ENCODE results near the gene NME9. TPM values are rescaled to one million over a fixed set of nuclear protein-coding genes. Genes with fewer than 3 reads are reported as not detected.

The NME9 gene
- total and polyA plus RNA-seq, 2 of the 4 experiments (the other 2 are of a cell fraction), result not detected

GRCh38 chr3:138367326-138367850 is 37.7 kb upstream of the NME9 start:
- ChIA-PET CTCF (interaction anchor here (1.5 kb wide), 1 partner anchor 9 kb away, joined by 5 read pairs; no protein-coding TSS in a partner anchor), POLR2A (ENCODE audit: unreplicated experiment) (no interaction called here)
- in situ Hi-C loops (cut with MboI; ENCODE audit: low sequenced_read_pairs) (no loop called here), intact Hi-C loops (cut with micrococcal nuclease) (no loop called here), dilution Hi-C loops (cut with HindIII; ENCODE audit: low sequenced_read_pairs, unreplicated experiment) (no loop called here)
- no peak overlapping the region for H2BK5ac ChIP-seq (ENCODE audit: low read depth, low read length, poor library complexity, severe bottlenecking)
- peaks cover 17% of the 10 kb centered on the region for H3K9me1 ChIP-seq (ENCODE audit: insufficient read depth, low read length)
- H4K8ac ChIP-seq (ENCODE audit: low read depth in 2 of 2, low read length in 2 of 2), result no peak overlapping the region
- H4K20me1 ChIP-seq (ENCODE audit: insufficient read depth, low read length), result peaks cover 16% of the 10 kb centered on the region
- no peak overlapping the region for H2BK15ac ChIP-seq (ENCODE audit: low read depth, low read length)
- no peak overlapping the region for H3K9ac ChIP-seq (ENCODE audit: low read depth, low read length)
- H3K27ac ChIP-seq (ENCODE audit: insufficient read depth, low read length), result no peak overlapping the region
- H3K56ac ChIP-seq (ENCODE audit: extremely low read depth, insufficient read depth, low read length), result no peak overlapping the region
- no peaks in the 10 kb centered on the region for H3K36me3 ChIP-seq (ENCODE audit: control insufficient read depth, insufficient read depth, low read length)
- TF ChIP-seq CEBPB (IDR thresholded peaks at IDR 0.05; ENCODE audit: low read depth, low read length) (no peak), NFE2L2 (IDR thresholded peaks at IDR 0.05; ENCODE audit: low read depth, low read length) (no peak), MAZ (IDR thresholded peaks at IDR 0.05; ENCODE audit: borderline replicate concordance, low read depth, low read length) (no peak), MAFK (IDR thresholded peaks at IDR 0.05; ENCODE audit: low read depth, low read length) (no peak), POLR2A (IDR thresholded peaks at IDR 0.05; ENCODE audit: low read depth, low read length) (no peak), CTCF (conservative IDR thresholded peaks at IDR 0.05; ENCODE audit: low read depth, low read length) (no peak), RAD21 (IDR thresholded peaks at IDR 0.05; ENCODE audit: low read length) (no peak), FOS (IDR thresholded peaks at IDR 0.05; ENCODE audit: low read depth, low read length) (no peak), RCOR1 (IDR thresholded peaks at IDR 0.05; ENCODE audit: insufficient replicate concordance, low read length) (no peak), MXI1 (IDR thresholded peaks at IDR 0.05; ENCODE audit: borderline replicate concordance, low read depth, low read length) (no peak), CHD1 (IDR thresholded peaks at IDR 0.05; ENCODE audit: low read depth, low read length) (no peak), SMC3 (IDR thresholded peaks at IDR 0.05; ENCODE audit: low read depth, low read length) (no peak), RFX5 (IDR thresholded peaks at IDR 0.05; ENCODE audit: low read depth, low read length) (no peak)
- TF ChIP-seq, protein P1, sequence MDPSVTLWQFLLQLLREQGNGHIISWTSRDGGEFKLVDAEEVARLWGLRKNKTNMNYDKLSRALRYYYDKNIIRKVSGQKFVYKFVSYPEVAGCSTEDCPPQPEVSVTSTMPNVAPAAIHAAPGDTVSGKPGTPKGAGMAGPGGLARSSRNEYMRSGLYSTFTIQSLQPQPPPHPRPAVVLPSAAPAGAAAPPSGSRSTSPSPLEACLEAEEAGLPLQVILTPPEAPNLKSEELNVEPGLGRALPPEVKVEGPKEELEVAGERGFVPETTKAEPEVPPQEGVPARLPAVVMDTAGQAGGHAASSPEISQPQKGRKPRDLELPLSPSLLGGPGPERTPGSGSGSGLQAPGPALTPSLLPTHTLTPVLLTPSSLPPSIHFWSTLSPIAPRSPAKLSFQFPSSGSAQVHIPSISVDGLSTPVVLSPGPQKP (IDR thresholded peaks at IDR 0.05; ENCODE audit: borderline replicate concordance, low read depth, low read length), result no peak
- TF ChIP-seq, protein P2, sequence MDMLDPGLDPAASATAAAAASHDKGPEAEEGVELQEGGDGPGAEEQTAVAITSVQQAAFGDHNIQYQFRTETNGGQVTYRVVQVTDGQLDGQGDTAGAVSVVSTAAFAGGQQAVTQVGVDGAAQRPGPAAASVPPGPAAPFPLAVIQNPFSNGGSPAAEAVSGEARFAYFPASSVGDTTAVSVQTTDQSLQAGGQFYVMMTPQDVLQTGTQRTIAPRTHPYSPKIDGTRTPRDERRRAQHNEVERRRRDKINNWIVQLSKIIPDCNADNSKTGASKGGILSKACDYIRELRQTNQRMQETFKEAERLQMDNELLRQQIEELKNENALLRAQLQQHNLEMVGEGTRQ (IDR thresholded peaks at IDR 0.05; ENCODE audit: low read depth, low read length), result no peak
- H2BK120ac ChIP-seq (ENCODE audit: low read depth, low read length), result no peak overlapping the region
- H3K4ac ChIP-seq (ENCODE audit: low read depth, low read length), result no peak overlapping the region
- H3K4me1 ChIP-seq (ENCODE audit: control insufficient read depth, insufficient read depth, low read length), result no peaks in the 10 kb centered on the region
- no peak overlapping the region for H3K23ac ChIP-seq (ENCODE audit: low read depth, low read length)
- H4K91ac ChIP-seq (ENCODE audit: insufficient read depth, low read depth, low read length), result no peak overlapping the region
- no peak overlapping the region for H3K4me3 ChIP-seq (ENCODE audit: insufficient read depth, low read depth, low read length)
- no peak overlapping the region for H3K14ac ChIP-seq (replicated peaks; ENCODE audit: low read depth, low read length)
- no peak overlapping the region for H4K5ac ChIP-seq (ENCODE audit: low read depth, low read length)
- BruUV-seq (replicated peaks), result no TSS peak
- H3K9me3 ChIP-seq (ENCODE audit: control insufficient read depth, insufficient read depth, low read length), result no peaks in the 10 kb centered on the region
- H3K27me3 ChIP-seq (ENCODE audit: control insufficient read depth, insufficient read depth, low read length), result no peaks in the 10 kb centered on the region
- H2AFZ ChIP-seq (replicated peaks; ENCODE audit: low read length, poor library complexity), result no peak overlapping the region
- no peak overlapping the region for H2BK20ac ChIP-seq (ENCODE audit: low read depth, low read length)
- ATAC-seq (ENCODE audit: low read depth), result no peak
- DNase-seq, result no peak
- no CpG with 5 or more reads among the region's 7 CpGs for WGBS, 2 experiments (ENCODE audit: extremely low coverage in 2 of 2, insufficient read length in 1 of 2)
- H3K79me1 ChIP-seq (ENCODE audit: low read depth in 1 of 2, low read length in 2 of 2), result peaks cover 8 to 40% of the 10 kb centered on the region in 2 experiments
- H2AK9ac ChIP-seq (replicated peaks; ENCODE audit: low read depth, low read length, poor library complexity), result no peak overlapping the region
- no peak overlapping the region for H3K18ac ChIP-seq (ENCODE audit: low read depth, low read length)
- H3K4me2 ChIP-seq (ENCODE audit: low read depth, low read length), result no peak overlapping the region
- no peak overlapping the region for H2AK5ac ChIP-seq (ENCODE audit: low read depth, low read length)

All from IMR-90 (cell line).